Measurements from ENCODE around the gene ORAI2.
"Not testable (repeated sequence)": the region's sequence is repeated elsewhere in the genome, so short reads cannot be mapped to it uniquely, and the experiment has no call there.

ORAI2 gene

GRCh38 chr7:102469972-102470825 is 36.8 kb downstream of the ORAI2 start:
- no peak for DNase-seq

GRCh38 chr7:102471791-102472125 is 38.4 kb downstream of the ORAI2 start:
- no peak for DNase-seq

- no peak for DNase-seq
Observed at GRCh38 chr7:102472126-102473041, 39.0 kb downstream of the ORAI2 start.

GRCh38 chr7:102473271-102473991 is 40.1 kb downstream of the ORAI2 start:
- no peak for DNase-seq

- DNase-seq, result not testable (repeated sequence)
Observed at GRCh38 chr7:102474116-102474515, 40.7 kb downstream of the ORAI2 start.

GRCh38 chr7:102474736-102475435 is 41.5 kb downstream of the ORAI2 start:
- DNase-seq, result not testable (repeated sequence)

GRCh38 chr7:102478314-102479208 is 45.2 kb downstream of the ORAI2 start, which contains the start of gene POLR2J:
Gene POLR2J, minus strand, starts transcription at chr7:102478922. Its CDS starts 62 bp downstream, at chr7:102478860.
- DNase-seq, result peak; percentile 90

GRCh38 chr7:102479209-102479584 is 45.8 kb downstream of the ORAI2 start:
- DNase-seq, result not testable (repeated sequence)

- not testable (repeated sequence) for DNase-seq
Observed at GRCh38 chr7:102479982-102480637, 46.7 kb downstream of the ORAI2 start.

- DNase-seq, result not testable (repeated sequence)
Observed at GRCh38 chr7:102481962-102482361, 48.6 kb downstream of the ORAI2 start.

- not testable (repeated sequence) for DNase-seq
Observed at GRCh38 chr7:102484317-102484716, 50.9 kb downstream of the ORAI2 start.

- peak; percentile 80 for DNase-seq
Observed at GRCh38 chr7:102490529-102491075, 57.2 kb downstream of the ORAI2 start.

- not testable (repeated sequence) for DNase-seq
Observed at GRCh38 chr7:102493220-102493935, 60.0 kb downstream of the ORAI2 start.

- not testable (repeated sequence) for DNase-seq
Observed at GRCh38 chr7:102494026-102494425, 60.7 kb downstream of the ORAI2 start.

- DNase-seq, result not testable (repeated sequence)
Observed at GRCh38 chr7:102494473-102495149, 61.2 kb downstream of the ORAI2 start.

GRCh38 chr7:102496861-102497260 is 63.5 kb downstream of the ORAI2 start:
- DNase-seq, result not testable (repeated sequence)

GRCh38 chr7:102497308-102497707 is 63.9 kb downstream of the ORAI2 start:
- DNase-seq, result not testable (repeated sequence)

GRCh38 chr7:102498321-102498720 is 64.9 kb downstream of the ORAI2 start:
- not testable (repeated sequence) for DNase-seq

GRCh38 chr7:102503141-102503540 is 69.8 kb downstream of the ORAI2 start:
- not testable (repeated sequence) for DNase-seq

All from stimulated activated CD4-positive, alpha-beta T cell treated with anti-CD3 and anti-CD28 coated beads, Interleukin-1b, Interleukin-23, amount 100 ng/mL, for 48 hours (primary cell).